Hepatocyte (in vitro differentiated cells): ENCODE results near the gene CDK14. TPM values are rescaled to one million over a fixed set of nuclear protein-coding genes. Genes with fewer than 3 reads are reported as not detected.

Experiments used
- DNase-seq: peaks from one replicate; pipeline ENCODE4 v3.0.0-alpha.2; 2016; ENCODE audit warnings: low spot score
- H2AFZ ChIP-seq: fragments of 200-600 bp; sonication (generic); 2 replicates; pipeline ENCODE4 v1.6.0; 2016; ENCODE audit warnings: antibody characterized with exemption, mild to moderate bottlenecking
- H3K27ac ChIP-seq: fragments of 200-600 bp; sonication (generic); 2 replicates; pipeline ENCODE4 v1.5.1; 2016; ENCODE audit warnings: mild to moderate bottlenecking
- H3K27me3 ChIP-seq: fragments of 200-600 bp; sonication (generic); 2 replicates; pipeline ENCODE4 v1.6.1; 2016
- H3K36me3 ChIP-seq: fragments of 200-600 bp; sonication (generic); replicated peaks from 2 replicates; pipeline ENCODE4 v1.5.1; 2016; ENCODE audit warnings: low read depth; ENCODE audit not compliant: insufficient read depth
- H3K4me1 ChIP-seq: fragments of 200-600 bp; sonication (generic); 2 replicates; pipeline ENCODE4 v1.5.1; 2016; ENCODE audit warnings: mild to moderate bottlenecking, moderate library complexity; ENCODE audit not compliant: insufficient read depth
- H3K4me2 ChIP-seq: fragments of 200-600 bp; sonication (generic); 2 replicates; pipeline ENCODE4 v1.6.0; 2016
- H3K4me3 ChIP-seq: fragments of 200-600 bp; sonication (generic); 2 replicates; pipeline ENCODE4 v1.5.1; 2016; ENCODE audit warnings: mild to moderate bottlenecking
- H3K79me2 ChIP-seq: fragments of 200-600 bp; sonication (generic); 2 replicates; pipeline ENCODE4 v1.6.0; 2017; ENCODE audit warnings: mild to moderate bottlenecking
- H3K9me2 ChIP-seq: fragments of 200-600 bp; sonication (generic); replicated peaks from 2 replicates; pipeline ENCODE4 v1.6.0; 2017; ENCODE audit warnings: mild to moderate bottlenecking; ENCODE audit not compliant: insufficient read depth
- H3K9me3 ChIP-seq: fragments of 200-600 bp; sonication (generic); 2 replicates; pipeline ENCODE4 v1.5.1; 2016; ENCODE audit warnings: low read depth, mild to moderate bottlenecking
- H4K20me1 ChIP-seq: fragments of 200-600 bp; sonication (generic); 2 replicates; pipeline ENCODE4 v1.6.0; 2016; ENCODE audit warnings: mild to moderate bottlenecking; ENCODE audit not compliant: insufficient read depth, poor library complexity, severe bottlenecking
- EZH2 ChIP-seq: fragments of 200-600 bp; sonication (generic); IDR thresholded peaks from 2 replicates; pipeline ENCODE4 v1.6.1; 2016; ENCODE audit warnings: antibody characterized with exemption, mild to moderate bottlenecking, borderline replicate concordance
- EZH2phosphoT487 ChIP-seq: fragments of 200-600 bp; sonication (generic); IDR thresholded peaks from one replicate; pipeline ENCODE4 v1.6.1; 2018; ENCODE audit warnings: antibody characterized with exemption, mild to moderate bottlenecking, low read depth, moderate library complexity; ENCODE audit not compliant: unreplicated experiment, severe bottlenecking
- WGBS: methylation state at CpG from one replicate; pipeline ENCODE4 v1.1.6; 2016; ENCODE audit warnings: low lambda C conversion rate; ENCODE audit errors: missing lambda C conversion rate; 5-methylcytosine and 5-hydroxymethylcytosine counted together
- polyA plus RNA-seq: library from polyadenylated mRNA; unstranded; fragments of >200 nt; fragmentation: Nextera tagmentation; extraction: Ambion mirVana; gene quantifications from 2 replicates; pipeline ENCODE4 v1.2.1, GENCODE V29; 2016
- total RNA-seq: library from RNA; depleted of rRNA; stranded (reverse); fragments of >200 nt; gene quantifications from 2 replicates; pipeline ENCODE4 v1.2.3, GENCODE V29; 2014
- TF ChIP-seq, protein P1 (sequence below): fragments of 200-600 bp; sonication (generic); IDR thresholded peaks from 2 replicates; pipeline ENCODE4 v1.5.1; 2016; ENCODE audit warnings: antibody characterized with exemption, mild to moderate bottlenecking; ENCODE audit not compliant: poor library complexity

The CDK14 gene
- total and polyA plus RNA-seq, 2 experiments from 2014 or later = 8.6 to 23.5 TPM

DNA sequence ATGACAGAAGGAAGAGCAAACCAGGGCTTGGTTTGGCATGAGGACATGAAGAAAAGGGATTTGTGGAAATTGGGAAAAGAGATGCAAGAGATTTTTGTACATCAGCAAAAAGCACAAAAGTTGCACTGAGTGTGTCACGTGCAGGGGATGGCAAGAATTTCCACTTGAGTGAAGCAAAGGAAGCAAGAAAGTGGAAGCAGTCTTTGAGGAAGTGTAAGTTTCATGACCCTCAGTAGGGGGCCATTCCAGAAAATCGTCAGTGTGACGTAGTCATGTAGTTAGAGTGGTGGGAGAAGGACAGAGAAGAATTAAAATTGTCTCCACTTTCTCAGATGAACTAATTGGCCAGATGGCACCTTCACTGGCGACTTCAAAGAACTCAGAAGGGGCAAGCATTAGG lies 544.9 kb downstream of the CDK14 start:
- H3K36me3 ChIP-seq = no peaks in the 10 kb centered on the region
- no peaks in the 10 kb centered on the region for H3K27me3 ChIP-seq
- TF ChIP-seq EZH2phosphoT487 = no peak
- no peak for TF ChIP-seq EZH2
- TF ChIP-seq, protein P1, sequence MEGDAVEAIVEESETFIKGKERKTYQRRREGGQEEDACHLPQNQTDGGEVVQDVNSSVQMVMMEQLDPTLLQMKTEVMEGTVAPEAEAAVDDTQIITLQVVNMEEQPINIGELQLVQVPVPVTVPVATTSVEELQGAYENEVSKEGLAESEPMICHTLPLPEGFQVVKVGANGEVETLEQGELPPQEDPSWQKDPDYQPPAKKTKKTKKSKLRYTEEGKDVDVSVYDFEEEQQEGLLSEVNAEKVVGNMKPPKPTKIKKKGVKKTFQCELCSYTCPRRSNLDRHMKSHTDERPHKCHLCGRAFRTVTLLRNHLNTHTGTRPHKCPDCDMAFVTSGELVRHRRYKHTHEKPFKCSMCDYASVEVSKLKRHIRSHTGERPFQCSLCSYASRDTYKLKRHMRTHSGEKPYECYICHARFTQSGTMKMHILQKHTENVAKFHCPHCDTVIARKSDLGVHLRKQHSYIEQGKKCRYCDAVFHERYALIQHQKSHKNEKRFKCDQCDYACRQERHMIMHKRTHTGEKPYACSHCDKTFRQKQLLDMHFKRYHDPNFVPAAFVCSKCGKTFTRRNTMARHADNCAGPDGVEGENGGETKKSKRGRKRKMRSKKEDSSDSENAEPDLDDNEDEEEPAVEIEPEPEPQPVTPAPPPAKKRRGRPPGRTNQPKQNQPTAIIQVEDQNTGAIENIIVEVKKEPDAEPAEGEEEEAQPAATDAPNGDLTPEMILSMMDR = no peak
- H3K27ac ChIP-seq = no peak overlapping the region
- no peak overlapping the region for H3K4me2 ChIP-seq
- 62% methylated on average over 4 of the region's 4 CpGs for WGBS
- no peaks in the 10 kb centered on the region for H3K9me3 ChIP-seq
- H2AFZ ChIP-seq = no peak overlapping the region
- H3K79me2 ChIP-seq = no peaks in the 10 kb centered on the region
- H4K20me1 ChIP-seq = no peaks in the 10 kb centered on the region
- H3K4me3 ChIP-seq = no peak overlapping the region
- DNase-seq = no peak
- H3K9me2 ChIP-seq = no peaks in the 10 kb centered on the region
- H3K4me1 ChIP-seq = no peaks in the 10 kb centered on the region

DNA sequence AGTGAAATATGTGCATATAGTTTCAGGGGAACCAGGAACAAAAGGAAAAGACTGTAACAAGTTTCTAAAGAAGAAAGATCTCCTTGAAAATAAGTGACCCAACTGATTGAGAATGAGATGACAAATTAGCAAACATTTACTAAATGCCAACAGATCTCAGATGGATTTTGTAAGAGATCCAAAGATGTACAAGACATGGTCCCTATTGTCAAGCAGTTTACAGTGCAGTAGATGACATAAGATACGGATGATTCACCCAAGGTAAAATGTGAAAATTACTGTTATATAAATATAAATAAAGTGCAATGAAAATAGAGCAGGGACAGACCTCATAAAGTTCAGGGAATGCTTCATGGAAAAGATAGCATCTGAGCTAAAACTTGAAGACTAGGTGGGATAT lies 546.6 kb downstream of the CDK14 start:
- no peaks in the 10 kb centered on the region for H3K27me3 ChIP-seq
- H3K4me1 ChIP-seq = no peaks in the 10 kb centered on the region
- H2AFZ ChIP-seq = no peak overlapping the region
- no peaks in the 10 kb centered on the region for H4K20me1 ChIP-seq
- 78% methylated on average over 1 of the region's 1 CpG for WGBS
- no peak overlapping the region for H3K4me2 ChIP-seq
- no peak overlapping the region for H3K4me3 ChIP-seq
- no peak for DNase-seq
- H3K36me3 ChIP-seq = no peaks in the 10 kb centered on the region
- TF ChIP-seq EZH2phosphoT487 (no peak), EZH2 (no peak)
- TF ChIP-seq, protein P1 = no peak
- no peaks in the 10 kb centered on the region for H3K9me2 ChIP-seq
- H3K9me3 ChIP-seq = no peaks in the 10 kb centered on the region
- no peak overlapping the region for H3K27ac ChIP-seq
- no peaks in the 10 kb centered on the region for H3K79me2 ChIP-seq

DNA sequence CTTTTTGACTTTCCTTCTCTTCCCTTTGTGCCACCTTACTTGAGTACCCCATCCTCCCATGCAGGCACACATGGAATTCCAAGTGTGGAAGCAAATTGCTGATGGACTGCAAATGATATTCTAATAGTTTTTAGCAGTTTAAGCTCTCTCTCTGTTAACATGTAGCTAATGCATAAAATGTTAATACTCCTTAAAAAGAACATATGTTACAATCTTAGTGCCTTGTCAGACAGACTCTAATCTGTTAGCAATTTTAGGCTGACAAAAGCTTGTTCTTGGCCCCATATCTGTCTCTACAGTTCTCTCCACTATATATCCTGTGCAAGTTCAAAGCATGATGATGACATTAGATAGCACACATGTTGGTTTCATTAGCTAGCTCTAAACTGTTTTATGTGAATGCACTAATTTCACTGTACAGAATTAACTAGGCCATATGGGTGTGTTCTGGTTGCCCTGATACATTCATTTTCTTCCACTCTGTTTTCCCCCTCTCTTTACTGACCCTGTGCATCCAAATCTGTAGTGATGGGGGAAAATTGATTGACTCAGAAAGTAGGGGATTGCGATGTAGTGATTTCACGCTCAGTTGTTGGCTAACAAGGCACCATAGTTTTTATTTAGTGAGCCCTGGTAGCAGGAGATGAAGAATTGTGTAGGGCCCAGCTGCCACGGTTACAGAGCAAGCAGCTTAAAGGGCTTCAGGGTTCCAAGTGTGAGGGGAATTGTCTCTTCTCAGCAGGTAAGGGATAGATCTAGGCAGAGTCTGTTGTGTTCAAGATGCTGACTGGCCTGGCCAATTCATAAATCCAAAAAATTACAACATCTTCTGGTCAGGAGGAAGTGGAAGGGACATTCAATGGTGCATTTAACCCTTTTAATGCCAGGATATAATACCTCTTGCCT lies 553.5 kb downstream of the CDK14 start:
- WGBS = 77% methylated on average over 3 of the region's 3 CpGs
- Histone ChIP-seq H3K4me2 (no peak overlapping the region), H3K9me3 (no peaks in the 10 kb centered on the region)

More for the DNA sequence above, 553.5 kb downstream of the CDK14 start:
- no peaks in the 10 kb centered on the region for H3K4me1 ChIP-seq
- no peaks in the 10 kb centered on the region for H3K79me2 ChIP-seq
- no peak for DNase-seq
- H2AFZ ChIP-seq = no peak overlapping the region
- H3K27me3 ChIP-seq = no peaks in the 10 kb centered on the region
- no peaks in the 10 kb centered on the region for H3K9me2 ChIP-seq
- no peaks in the 10 kb centered on the region for H3K36me3 ChIP-seq
- no peak overlapping the region for H3K27ac ChIP-seq
- no peaks in the 10 kb centered on the region for H4K20me1 ChIP-seq
- TF ChIP-seq EZH2phosphoT487 = no peak
- TF ChIP-seq, protein P1 = no peak
- no peak for TF ChIP-seq EZH2
- no peak overlapping the region for H3K4me3 ChIP-seq
